Panc1 (cell line): ENCODE measurements around the gene ATP10A.

Experiments used
- CTCF ChIP-seq: fragments of 450-650 bp; IDR thresholded peaks from 2 replicates; pipeline ENCODE4 v1.5.1; 2017; ENCODE audit warnings: mild to moderate bottlenecking
- POLR2AphosphoS5 ChIP-seq: IDR thresholded peaks from 2 replicates; pipeline ENCODE4 v1.6.1; 2012; ENCODE audit warnings: mild to moderate bottlenecking, low read depth, low read length, moderate library complexity
- REST ChIP-seq, 2 experiments: IDR thresholded peaks; 2 replicates each; pipeline ENCODE4 v1.6.1; 2011 to 2012; ENCODE audit warnings: low read depth in 2 of 2, control low read depth in 1 of 2, low read length in 1 of 2, mild to moderate bottlenecking in 1 of 2, moderate library complexity in 1 of 2; ENCODE audit not compliant: insufficient read depth in 1 of 2

GRCh38 chr15:25673351-25673750 lies 189.8 kb downstream of the ATP10A start:
- TF ChIP-seq CTCF: no peak
- no peak for TF ChIP-seq POLR2AphosphoS5
- no peak for TF ChIP-seq REST (IDR thresholded peaks at IDR 0.05; ENCODE audit: insufficient read depth in 1 of 2, low read depth in 2 of 2, low read length in 1 of 2)
